HG03196 (cell line): ENCODE data around the gene ABI1.
"Not testable (repeated sequence)": the region's sequence is repeated elsewhere in the genome, so short reads cannot be mapped to it uniquely, and the experiment has no call there.

ENCODE experiments used
- ATAC-seq: cut with Tn5 transposase; IDR thresholded peaks from one replicate; pipeline ENCODE4 v1.9.1; 2021; ENCODE audit not compliant: unreplicated experiment

Gene ABI1

GRCh38 chr10:26805567-26806245 is 55.1 kb downstream of the ABI1 start:
- ATAC-seq, result no peak

DNA sequence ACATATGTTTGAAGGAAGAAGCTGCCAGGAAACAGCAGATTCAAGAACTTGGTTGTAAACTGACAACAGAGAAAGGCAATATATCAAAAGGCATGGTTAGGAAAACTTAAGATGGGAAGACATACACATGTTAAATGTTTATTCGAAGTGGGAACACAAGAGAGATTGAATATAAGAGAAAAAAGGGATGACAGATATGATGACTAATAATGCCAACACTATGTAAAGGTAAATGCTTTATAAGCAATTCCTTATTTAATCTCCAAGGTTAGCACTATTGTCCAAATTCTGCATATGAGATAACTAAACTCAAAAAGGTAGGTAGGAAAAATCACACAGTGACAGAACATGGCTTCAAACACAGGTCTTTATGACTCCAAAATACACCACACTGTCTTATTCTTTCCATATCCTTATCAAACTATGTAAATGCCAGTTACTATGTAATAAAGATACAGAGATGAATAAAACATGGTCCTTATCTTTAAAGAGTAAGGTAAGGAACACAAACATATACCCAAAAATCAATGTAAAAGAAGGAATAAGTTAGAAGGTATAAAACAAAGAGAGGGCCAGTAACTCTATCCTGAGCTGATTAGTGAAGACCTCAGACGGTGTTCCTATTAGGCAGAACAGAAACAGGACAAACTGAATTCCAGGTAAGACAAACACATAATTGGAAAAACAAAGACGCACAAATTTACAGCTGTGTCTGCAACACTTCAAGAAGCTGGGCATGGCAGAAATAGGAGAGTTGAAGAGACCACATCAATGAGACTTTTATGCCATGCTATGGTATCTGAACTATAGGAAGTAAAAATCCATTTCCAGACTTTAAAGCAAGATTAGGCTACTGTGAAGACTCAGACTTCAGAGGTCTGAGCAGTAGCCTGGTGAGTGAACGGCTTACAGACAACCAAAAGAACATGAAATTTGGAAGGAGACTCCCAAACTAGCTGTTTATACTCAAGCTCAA is 56.1 kb downstream of the ABI1 start:
- no peak for ATAC-seq

GRCh38 chr10:26803849-26804248 is 56.9 kb downstream of the ABI1 start:
- ATAC-seq, result no peak

DNA sequence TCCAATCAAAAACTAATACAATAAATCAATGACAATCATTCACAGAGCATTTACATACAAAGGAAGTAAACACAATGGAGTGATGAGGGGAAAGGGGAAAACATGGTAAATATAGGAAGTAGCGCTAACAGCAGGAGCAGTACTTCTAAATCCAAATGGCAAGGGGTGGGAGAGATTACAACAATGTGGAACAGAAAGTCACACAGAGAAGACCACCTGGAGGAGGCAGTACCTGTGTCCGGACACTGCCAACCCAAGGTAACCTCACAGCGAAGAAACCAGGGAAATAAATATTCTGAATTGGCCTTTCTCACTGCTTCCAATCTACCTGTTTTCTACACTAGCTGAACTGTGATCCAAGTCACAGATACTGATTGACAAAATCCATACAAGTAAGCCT is 58.2 kb downstream of the ABI1 start:
- no peak for ATAC-seq

DNA sequence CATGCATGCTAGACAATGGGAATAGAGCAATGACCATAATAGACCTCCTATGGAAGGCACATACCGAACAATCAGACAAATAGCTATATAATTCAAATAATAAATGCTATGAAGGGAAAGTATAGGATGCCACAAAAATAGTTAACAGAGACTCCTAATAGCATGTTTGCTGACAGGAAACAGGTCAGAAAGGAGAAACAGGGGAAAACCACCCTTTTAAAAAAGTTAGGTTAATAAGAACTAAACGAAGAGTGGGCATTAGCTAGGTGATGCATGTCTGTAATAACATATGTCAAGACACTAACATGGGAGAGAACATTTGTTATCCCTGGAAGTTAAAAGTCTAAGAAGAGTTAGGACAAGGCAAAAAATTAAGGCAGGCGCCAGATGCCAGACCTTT is 58.9 kb downstream of the ABI1 start:
- ATAC-seq, result no peak

DNA sequence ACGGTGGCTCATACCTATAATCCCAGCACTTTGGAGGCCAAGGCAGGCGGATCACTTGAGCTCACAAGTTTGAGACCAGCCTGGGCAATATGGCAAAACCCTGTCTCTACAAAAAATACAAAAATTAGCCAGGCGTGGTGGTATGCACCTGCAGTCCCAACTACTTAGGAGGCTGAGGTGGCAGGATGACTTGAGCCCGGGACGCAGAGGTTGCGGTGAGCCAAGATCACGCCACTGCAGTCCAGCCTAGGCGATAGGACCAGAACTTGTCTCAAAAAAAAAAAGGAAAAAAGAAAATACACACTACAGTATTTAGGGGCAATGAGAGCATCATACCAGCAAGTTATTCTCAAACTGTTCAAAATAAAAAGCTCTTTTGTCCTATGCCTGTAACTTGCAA is 59.5 kb downstream of the ABI1 start:
- no peak for ATAC-seq

- ATAC-seq, result no peak
These were observed 60.3 kb downstream of the ABI1 start for GRCh38 chr10:26800468-26800867.

GRCh38 chr10:26799342-26799741 is 61.4 kb downstream of the ABI1 start:
- ATAC-seq, result no peak

DNA sequence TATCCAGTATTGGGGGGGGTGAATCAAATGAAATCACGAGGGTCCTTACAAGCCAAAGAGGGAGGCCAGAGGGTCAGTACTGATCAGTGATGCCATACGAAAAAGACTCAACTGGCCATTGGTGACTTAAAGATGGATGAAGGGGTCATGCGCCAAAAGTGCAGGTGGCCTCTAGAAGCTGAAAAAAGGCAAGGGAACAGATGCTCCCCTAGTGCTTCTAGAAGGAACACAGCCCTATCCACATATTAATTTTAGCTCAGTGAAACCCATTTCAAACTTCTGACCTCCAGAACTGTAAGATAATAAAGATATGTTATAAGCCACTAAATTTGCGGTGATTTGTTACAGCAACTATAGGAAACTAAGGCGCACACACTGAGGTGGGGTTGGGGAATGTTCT is 62.5 kb downstream of the ABI1 start:
- ATAC-seq, result no peak

DNA sequence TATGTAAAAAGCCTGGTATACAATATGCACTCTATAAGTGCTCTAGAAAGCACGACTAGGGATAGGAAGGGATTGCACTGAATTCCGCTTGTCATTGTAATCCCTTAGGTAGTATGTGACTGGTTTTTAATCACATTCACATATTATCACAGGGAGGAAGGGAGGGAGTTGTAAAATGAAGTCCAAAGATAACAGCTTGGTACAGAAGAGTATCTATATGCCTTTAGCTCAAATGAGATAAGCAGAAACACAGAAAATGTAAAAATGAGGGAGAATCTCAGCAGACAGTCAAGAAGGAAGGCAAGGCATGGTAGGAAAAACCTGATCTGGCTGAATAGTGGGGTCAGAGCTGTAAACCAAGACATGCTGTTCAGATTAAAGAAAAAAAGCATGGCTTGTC is 63.4 kb downstream of the ABI1 start:
- no peak for ATAC-seq

GRCh38 chr10:26792758-26793495 is 67.8 kb downstream of the ABI1 start:
- ATAC-seq, result no peak

GRCh38 chr10:26790221-26790995 is 70.3 kb downstream of the ABI1 start:
- ATAC-seq, result no peak

DNA sequence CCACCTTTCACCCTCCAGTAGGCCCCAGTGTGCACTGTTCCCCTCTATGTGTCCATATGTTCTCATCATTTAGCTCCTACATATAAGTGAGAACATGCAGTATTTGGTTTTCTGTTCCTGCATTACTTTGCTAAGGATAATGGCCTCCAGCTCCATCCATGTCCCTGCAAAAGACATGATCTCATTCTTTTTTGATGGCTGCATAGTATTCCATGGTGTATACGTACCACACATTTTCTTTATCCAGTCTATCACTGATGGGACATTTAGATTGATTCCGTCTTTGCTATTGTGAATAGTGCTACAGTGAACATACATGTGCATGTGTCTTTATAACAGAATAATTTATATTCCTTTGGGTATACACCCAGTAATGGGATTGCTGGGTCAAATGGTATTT is 71.0 kb downstream of the ABI1 start:
- ATAC-seq, result not testable (repeated sequence)

DNA sequence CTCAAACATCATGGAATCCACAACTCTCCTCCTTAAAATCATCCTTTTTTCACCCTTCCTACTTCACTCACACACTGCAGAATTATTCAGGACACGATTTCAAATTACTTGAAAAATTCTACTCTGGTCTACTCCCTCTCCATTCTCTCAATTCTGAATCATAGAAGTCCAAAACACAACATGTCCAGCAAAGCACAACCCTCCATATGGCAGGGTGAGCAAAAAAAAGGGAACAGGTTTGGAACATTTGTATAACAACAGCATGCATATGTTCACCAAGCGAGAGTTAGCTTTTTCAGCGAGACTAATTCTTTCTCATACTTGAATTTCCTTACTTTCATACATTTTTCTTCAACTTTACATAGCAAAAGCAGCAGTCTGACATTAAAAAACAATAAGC is 73.4 kb downstream of the ABI1 start:
- no peak for ATAC-seq

DNA sequence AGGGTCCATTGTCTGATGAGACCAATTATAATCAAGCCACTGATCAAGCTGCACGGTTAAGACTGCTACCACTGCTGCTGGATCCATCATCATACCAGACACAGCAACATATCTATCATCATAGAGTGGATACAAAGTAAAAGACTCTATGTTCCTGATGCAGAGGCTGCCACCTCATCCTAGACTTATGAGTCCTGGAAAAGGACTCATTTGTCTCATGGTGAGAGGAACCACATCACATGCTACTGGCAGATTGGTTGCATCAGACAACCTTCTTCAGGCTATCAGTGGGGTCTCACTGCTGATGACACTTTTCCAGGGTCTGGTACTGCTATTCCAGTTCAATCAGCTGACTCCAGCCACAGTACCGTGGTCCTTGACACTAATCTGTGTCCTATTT is 79.0 kb downstream of the ABI1 start:
- ATAC-seq, result no peak

- ATAC-seq, result peak; percentile 56
These were observed 79.8 kb downstream of the ABI1 start for GRCh38 chr10:26780793-26781601.

DNA sequence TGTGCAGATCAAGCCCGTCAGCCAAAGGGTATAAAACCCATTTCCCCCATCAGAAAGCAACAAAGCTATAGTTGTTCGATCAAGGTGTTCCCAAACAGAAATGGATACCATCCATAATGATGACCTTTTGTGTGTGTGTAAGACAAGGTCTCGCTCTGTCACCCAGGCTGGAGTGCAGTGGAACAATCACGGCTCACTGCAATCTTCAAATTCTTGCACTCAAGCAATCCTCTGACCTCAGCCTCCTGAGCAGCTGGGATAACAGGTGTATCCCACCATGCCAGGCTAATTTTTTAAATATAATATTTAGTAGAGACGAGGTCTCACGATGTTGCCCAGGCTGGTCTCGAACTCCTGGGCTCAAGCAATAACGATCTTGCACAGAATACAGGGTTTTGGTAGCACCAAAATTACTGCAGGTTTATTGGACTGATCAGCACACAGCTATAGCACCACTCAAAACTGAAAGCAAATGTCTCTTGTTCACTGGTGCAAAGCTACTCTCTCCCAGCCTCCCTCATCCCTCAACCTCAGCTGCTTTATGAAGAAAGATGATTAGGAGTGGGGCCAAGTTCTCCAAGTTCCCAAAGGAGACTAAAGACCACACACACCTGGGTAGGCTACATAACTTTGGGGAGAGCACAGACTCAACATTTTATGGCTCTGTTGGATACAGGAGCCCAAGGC is 80.5 kb downstream of the ABI1 start:
- no peak for ATAC-seq

GRCh38 chr10:26779176-26779860 is 81.4 kb downstream of the ABI1 start:
- ATAC-seq, result no peak

- ATAC-seq, result no peak
These were observed 83.1 kb downstream of the ABI1 start for GRCh38 chr10:26777686-26778085.
